Stimulated activated CD8-positive, alpha-beta memory T cell treated with anti-CD3 and anti-CD28 coated beads, Interleukin-12 subunit alpha, Interleukin-12 subunit beta, amount 100 ng/mL, for 1 hour (primary cell): Measurements from ENCODE around the gene TCEAL8.

Experiments
- DNase-seq: peaks from one replicate; pipeline ENCODE4 v3.0.0-alpha.2; 2020; ENCODE audit warnings: low read depth

Gene TCEAL8

GRCh38 chrX:103214870-103215424 is 40.0 kb downstream of the TCEAL8 start, which contains the start of gene BEX4:
BEX4 (plus strand) TSS chrX:103215108; CDS start chrX:103216154, 1,046 bp downstream.
- DNase-seq, result peak; percentile 62

- no peak for DNase-seq
These were observed 42.1 kb downstream of the TCEAL8 start for GRCh38 chrX:103212749-103213457.

GRCh38 chrX:103211012-103211715 is 43.8 kb downstream of the TCEAL8 start:
- no peak for DNase-seq

GRCh38 chrX:103210056-103210455 is 44.9 kb downstream of the TCEAL8 start:
- DNase-seq, result no peak
